ENCODE data around the gene PDXK.

DNA sequence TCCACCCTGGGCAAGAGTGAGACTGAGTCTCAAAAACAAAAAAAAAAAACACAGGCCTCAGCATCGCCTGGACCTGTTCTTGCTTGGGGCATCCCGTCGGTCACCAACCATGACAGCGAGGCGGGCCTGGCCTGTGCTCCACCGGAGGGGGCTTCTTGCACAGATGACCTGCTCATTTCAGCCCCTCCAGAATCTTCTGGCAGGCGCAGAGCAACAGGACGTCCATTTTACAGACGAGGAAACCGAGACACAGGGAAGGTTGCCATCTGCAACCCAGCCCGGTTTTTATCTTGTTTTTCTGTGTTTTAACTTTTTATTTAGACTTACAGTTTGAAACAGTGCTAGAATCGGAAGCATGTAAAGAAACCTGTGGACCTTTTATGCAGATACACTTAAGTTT, 56.3 kb downstream of the PDXK start:
- TF ChIP-seq, protein P1, sequence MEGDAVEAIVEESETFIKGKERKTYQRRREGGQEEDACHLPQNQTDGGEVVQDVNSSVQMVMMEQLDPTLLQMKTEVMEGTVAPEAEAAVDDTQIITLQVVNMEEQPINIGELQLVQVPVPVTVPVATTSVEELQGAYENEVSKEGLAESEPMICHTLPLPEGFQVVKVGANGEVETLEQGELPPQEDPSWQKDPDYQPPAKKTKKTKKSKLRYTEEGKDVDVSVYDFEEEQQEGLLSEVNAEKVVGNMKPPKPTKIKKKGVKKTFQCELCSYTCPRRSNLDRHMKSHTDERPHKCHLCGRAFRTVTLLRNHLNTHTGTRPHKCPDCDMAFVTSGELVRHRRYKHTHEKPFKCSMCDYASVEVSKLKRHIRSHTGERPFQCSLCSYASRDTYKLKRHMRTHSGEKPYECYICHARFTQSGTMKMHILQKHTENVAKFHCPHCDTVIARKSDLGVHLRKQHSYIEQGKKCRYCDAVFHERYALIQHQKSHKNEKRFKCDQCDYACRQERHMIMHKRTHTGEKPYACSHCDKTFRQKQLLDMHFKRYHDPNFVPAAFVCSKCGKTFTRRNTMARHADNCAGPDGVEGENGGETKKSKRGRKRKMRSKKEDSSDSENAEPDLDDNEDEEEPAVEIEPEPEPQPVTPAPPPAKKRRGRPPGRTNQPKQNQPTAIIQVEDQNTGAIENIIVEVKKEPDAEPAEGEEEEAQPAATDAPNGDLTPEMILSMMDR (IDR thresholded peaks at IDR 0.05) = no peak
- TF ChIP-seq POLR2A (IDR thresholded peaks at IDR 0.05) = no peak
